Mesothelial cell of epicardium (in vitro differentiated cells): ENCODE results near the gene HS3ST5. TPM values are rescaled to one million over a fixed set of nuclear protein-coding genes. Genes with fewer than 3 reads are reported as not detected.

ENCODE experiments used
- DNase-seq, 2 experiments: peaks; one replicate each; pipeline ENCODE4 v3.0.0; 2021; ENCODE audit warnings: low spot score in 2 of 2; ENCODE audit not compliant: unreplicated experiment in 2 of 2
- H3K27ac Mint-ChIP-seq: 2 replicates; pipeline ENCODE4 v1.8.0; 2021; ENCODE audit warnings: mixed read lengths
- H3K27me3 Mint-ChIP-seq: 2 replicates; pipeline ENCODE4 v1.8.0; 2021; ENCODE audit warnings: low read depth, mixed read lengths
- H3K36me3 Mint-ChIP-seq: 2 replicates; pipeline ENCODE4 v1.8.0; 2021; ENCODE audit warnings: mixed read lengths
- H3K4me1 Mint-ChIP-seq: 2 replicates; pipeline ENCODE4 v1.8.0; 2021; ENCODE audit warnings: mixed read lengths
- H3K4me3 Mint-ChIP-seq: 2 replicates; pipeline ENCODE4 v1.8.0; 2021; ENCODE audit warnings: mild to moderate bottlenecking, moderate library complexity, mixed read lengths
- H3K9me3 Mint-ChIP-seq: 2 replicates; pipeline ENCODE4 v1.8.0; 2021; ENCODE audit warnings: mixed read lengths
- CTCF ChIP-seq: fragments of 200-600 bp; sonication (generic); IDR thresholded peaks from one replicate; pipeline ENCODE4 v1.5.0; 2021; ENCODE audit warnings: antibody characterized with exemption; ENCODE audit not compliant: unreplicated experiment
- total RNA-seq: library from RNA; stranded (reverse); gene quantifications from 3 replicates; pipeline ENCODE4 v1.2.1, GENCODE V29; 2021

Gene HS3ST5
- total RNA-seq, 1 donor from 2014 or later: 0.49 TPM

- no peak overlapping the region for H3K27ac Mint-ChIP-seq
- no peaks in the 10 kb centered on the region for H3K9me3 Mint-ChIP-seq
- H3K4me1 Mint-ChIP-seq: peaks cover 9% of the 10 kb centered on the region
These were observed 147.8 kb downstream of the HS3ST5 start for GRCh38 chr6:114195027-114195365.

GRCh38 chr6:114194362-114195026, 148.3 kb downstream of the HS3ST5 start:
- Mint-ChIP-seq H3K4me3 (no peak overlapping the region), H3K4me1 (peaks cover 9% of the 10 kb centered on the region), H3K9me3 (no peaks in the 10 kb centered on the region), H3K27ac (no peak overlapping the region), H3K36me3 (no peaks in the 10 kb centered on the region), H3K27me3 (no peaks in the 10 kb centered on the region)
- DNase-seq: no peak
- TF ChIP-seq CTCF: no peak

More at GRCh38 chr6:114195027-114195365, 147.8 kb downstream of the HS3ST5 start:
- H3K4me3 Mint-ChIP-seq: no peak overlapping the region
- no peak for DNase-seq
- H3K27me3 Mint-ChIP-seq: no peaks in the 10 kb centered on the region
- H3K36me3 Mint-ChIP-seq: no peaks in the 10 kb centered on the region
- TF ChIP-seq CTCF: no peak

- Mint-ChIP-seq H3K9me3 (peaks cover 12% of the 10 kb centered on the region), H3K27me3 (no peaks in the 10 kb centered on the region), H3K4me3 (no peak overlapping the region), H3K36me3 (no peaks in the 10 kb centered on the region), H3K4me1 (no peaks in the 10 kb centered on the region), H3K27ac (no peak overlapping the region)
- TF ChIP-seq CTCF: no peak
- DNase-seq: no peak
These were observed 155.3 kb downstream of the HS3ST5 start for GRCh38 chr6:114187563-114187962.

GRCh38 chr6:114181664-114182063, 161.2 kb downstream of the HS3ST5 start:
- H3K27me3 Mint-ChIP-seq: no peaks in the 10 kb centered on the region
- H3K27ac Mint-ChIP-seq: no peak overlapping the region
- H3K36me3 Mint-ChIP-seq: no peaks in the 10 kb centered on the region
- H3K4me1 Mint-ChIP-seq: no peaks in the 10 kb centered on the region
- TF ChIP-seq CTCF: no peak
- H3K4me3 Mint-ChIP-seq: no peak overlapping the region
- DNase-seq: no peak
- peaks cover 5% of the 10 kb centered on the region for H3K9me3 Mint-ChIP-seq

GRCh38 chr6:114179411-114179810, 163.4 kb downstream of the HS3ST5 start:
- Mint-ChIP-seq H3K9me3 (no peaks in the 10 kb centered on the region), H3K36me3 (no peaks in the 10 kb centered on the region), H3K4me1 (peaks cover 5% of the 10 kb centered on the region), H3K27me3 (no peaks in the 10 kb centered on the region), H3K27ac (no peak overlapping the region), H3K4me3 (no peak overlapping the region)
- TF ChIP-seq CTCF: no peak
- DNase-seq: no peak

- Mint-ChIP-seq H3K9me3 (no peaks in the 10 kb centered on the region), H3K4me1 (peaks cover 12% of the 10 kb centered on the region), H3K36me3 (no peaks in the 10 kb centered on the region), H3K27ac (no peak overlapping the region), H3K27me3 (no peaks in the 10 kb centered on the region), H3K4me3 (no peak overlapping the region)
- TF ChIP-seq CTCF: no peak
- no peak for DNase-seq
These were observed 166.1 kb downstream of the HS3ST5 start for GRCh38 chr6:114176726-114177125.
